Neural progenitor cell (in vitro differentiated cells): ENCODE data around the gene MYOM1. TPM values are rescaled to one million over a fixed set of nuclear protein-coding genes. Genes with fewer than 3 reads are reported as not detected.
A peak's percentile ranks its signal among the peaks of the same experiment; 100 is the strongest.

Experiments
- DNase-seq: peaks from one replicate; pipeline ENCODE4 v3.0.0-alpha.2; 2016; ENCODE audit warnings: low spot score
- H2AFZ ChIP-seq: fragments of 200-600 bp; sonication (generic); replicated peaks from 2 replicates; pipeline ENCODE4 v1.6.1; 2016; ENCODE audit warnings: antibody characterized with exemption
- H3F3A ChIP-seq: fragments of 200-600 bp; sonication (generic); 2 replicates; pipeline ENCODE4 v1.6.1; 2016; ENCODE audit warnings: antibody characterized with exemption, low read depth
- H3K27ac ChIP-seq: fragments of 200-600 bp; sonication (generic); 2 replicates; pipeline ENCODE4 v1.5.1; 2016; ENCODE audit warnings: mild to moderate bottlenecking
- H3K27me3 ChIP-seq: fragments of 200-600 bp; sonication (generic); 2 replicates; pipeline ENCODE4 v1.6.1; 2016; ENCODE audit warnings: mild to moderate bottlenecking, moderate library complexity
- H3K36me3 ChIP-seq: fragments of 200-600 bp; sonication (generic); 2 replicates; pipeline ENCODE4 v1.5.1; 2016
- H3K4me1 ChIP-seq: fragments of 200-600 bp; sonication (generic); 2 replicates; pipeline ENCODE4 v1.6.1; 2016; ENCODE audit warnings: mixed run types
- H3K4me2 ChIP-seq: fragments of 200-600 bp; sonication (generic); 2 replicates; pipeline ENCODE4 v1.6.1; 2016
- H3K4me3 ChIP-seq: fragments of 200-600 bp; sonication (generic); 2 replicates; pipeline ENCODE4 v1.5.1; 2016
- H3K79me2 ChIP-seq: fragments of 200-600 bp; sonication (generic); 2 replicates; pipeline ENCODE4 v1.6.1; 2016; ENCODE audit warnings: low read depth
- H3K9ac ChIP-seq: fragments of 200-600 bp; sonication (generic); 2 replicates; pipeline ENCODE4 v1.6.1; 2016
- H3K9me3 ChIP-seq: fragments of 200-600 bp; sonication (generic); 2 replicates; pipeline ENCODE4 v1.5.1; 2016; ENCODE audit warnings: low read depth
- H4K20me1 ChIP-seq: fragments of 200-600 bp; sonication (generic); 2 replicates; pipeline ENCODE4 v1.6.1; 2016; ENCODE audit warnings: low read depth
- H3K27ac Mint-ChIP-seq: 3 replicates; pipeline ENCODE4 v1.8.0; 2021; ENCODE audit warnings: mixed read lengths
- H3K27me3 Mint-ChIP-seq: 2 replicates; pipeline ENCODE4 v1.8.0; 2022; ENCODE audit warnings: low read depth, mild to moderate bottlenecking, inconsistent platforms, moderate library complexity, mixed read lengths; ENCODE audit not compliant: insufficient read depth
- H3K36me3 Mint-ChIP-seq: 3 replicates; pipeline ENCODE4 v1.8.0; 2021; ENCODE audit warnings: mixed read lengths
- H3K4me1 Mint-ChIP-seq: 3 replicates; pipeline ENCODE4 v1.8.0; 2021; ENCODE audit warnings: mixed read lengths
- H3K4me3 Mint-ChIP-seq: 3 replicates; pipeline ENCODE4 v1.8.0; 2021; ENCODE audit warnings: mild to moderate bottlenecking, moderate library complexity, mixed read lengths
- H3K9me3 Mint-ChIP-seq: 3 replicates; pipeline ENCODE4 v1.8.0; 2020; ENCODE audit warnings: mixed read lengths
- CTCF ChIP-seq: fragments of 200-600 bp; sonication (generic); IDR thresholded peaks from 2 replicates; pipeline ENCODE4 v1.5.1; 2017; ENCODE audit warnings: antibody characterized with exemption, mild to moderate bottlenecking
- EZH2 ChIP-seq: fragments of 200-600 bp; sonication (generic); IDR thresholded peaks from 2 replicates; pipeline ENCODE4 v1.6.1; 2017; ENCODE audit warnings: antibody characterized with exemption, mild to moderate bottlenecking, moderate library complexity
- EZH2phosphoT487 ChIP-seq: fragments of 200-600 bp; sonication (generic); IDR thresholded peaks from 2 replicates; pipeline ENCODE4 v1.6.1; 2017; ENCODE audit warnings: antibody characterized with exemption
- total RNA-seq: library from RNA; depleted of rRNA; stranded (reverse); fragments of >200 nt; gene quantifications from 2 replicates; pipeline ENCODE4 v1.2.3, GENCODE V29; 2015; ENCODE audit warnings: low replicate concordance

Gene MYOM1
- total RNA-seq, 1 donor from 2014 or later: 0.45 TPM

GRCh38 chr18:3054214-3054613 lies 165.6 kb downstream of the MYOM1 start:
- Mint-ChIP-seq H3K9me3 (peaks cover 21% of the 10 kb centered on the region), H3K27me3 (peaks cover 13% of the 10 kb centered on the region), H3K4me1 (peaks cover 31% of the 10 kb centered on the region), H3K27ac (no peak overlapping the region), H3K4me3 (peak overlapping the region; percentile 2), H3K36me3 (peaks cover 10% of the 10 kb centered on the region)
- no peaks in the 10 kb centered on the region for H4K20me1 ChIP-seq
- no peak overlapping the region for H3K4me3 ChIP-seq
- no peak overlapping the region for H3K9ac ChIP-seq
- DNase-seq: no peak
- no peak overlapping the region for H3K4me2 ChIP-seq
- H3K36me3 ChIP-seq: no peaks in the 10 kb centered on the region
- H3F3A ChIP-seq: peaks cover 4% of the 10 kb centered on the region
- no peaks in the 10 kb centered on the region for H3K79me2 ChIP-seq
- H2AFZ ChIP-seq: no peak overlapping the region
- H3K27me3 ChIP-seq: no peaks in the 10 kb centered on the region
- no peaks in the 10 kb centered on the region for H3K9me3 ChIP-seq
- H3K4me1 ChIP-seq: peaks cover 19% of the 10 kb centered on the region
- no peak overlapping the region for H3K27ac ChIP-seq
- TF ChIP-seq CTCF: no peak
- no peak for TF ChIP-seq EZH2phosphoT487
- no peak for TF ChIP-seq EZH2

- no peak for DNase-seq
- Histone ChIP-seq H3K4me3 (no peak overlapping the region), H3K9me3 (no peaks in the 10 kb centered on the region), H3K36me3 (no peaks in the 10 kb centered on the region), H4K20me1 (no peaks in the 10 kb centered on the region), H3K27ac (no peak overlapping the region), H3K79me2 (no peaks in the 10 kb centered on the region), H3K9ac (no peak overlapping the region), H3K4me2 (no peak overlapping the region), H3K27me3 (no peaks in the 10 kb centered on the region), H3K4me1 (peaks cover 28% of the 10 kb centered on the region), H2AFZ (no peak overlapping the region), H3F3A (peaks cover 8% of the 10 kb centered on the region)
- peaks cover 21% of the 10 kb centered on the region for H3K9me3 Mint-ChIP-seq
- H3K36me3 Mint-ChIP-seq: peaks cover 10% of the 10 kb centered on the region
- no peak for TF ChIP-seq EZH2
- TF ChIP-seq CTCF: no peak
- TF ChIP-seq EZH2phosphoT487: no peak
- H3K4me1 Mint-ChIP-seq: peaks cover 31% of the 10 kb centered on the region
- peaks cover 11% of the 10 kb centered on the region for H3K27me3 Mint-ChIP-seq
- no peak overlapping the region for H3K27ac Mint-ChIP-seq
- H3K4me3 Mint-ChIP-seq: no peak overlapping the region
These were observed 166.7 kb downstream of the MYOM1 start for GRCh38 chr18:3053081-3053480.

GRCh38 chr18:3052411-3052758 lies 167.4 kb downstream of the MYOM1 start:
- Histone ChIP-seq H3K4me2 (no peak overlapping the region), H3F3A (peaks cover 12% of the 10 kb centered on the region), H3K9me3 (no peaks in the 10 kb centered on the region), H4K20me1 (no peaks in the 10 kb centered on the region), H3K4me3 (no peak overlapping the region), H3K9ac (no peak overlapping the region), H3K79me2 (no peaks in the 10 kb centered on the region), H2AFZ (no peak overlapping the region), H3K36me3 (no peaks in the 10 kb centered on the region), H3K4me1 (peaks cover 29% of the 10 kb centered on the region), H3K27me3 (no peaks in the 10 kb centered on the region), H3K27ac (no peak overlapping the region)
- H3K36me3 Mint-ChIP-seq: peaks cover 10% of the 10 kb centered on the region
- peaks cover 13% of the 10 kb centered on the region for H3K27me3 Mint-ChIP-seq
- H3K4me3 Mint-ChIP-seq: no peak overlapping the region
- H3K27ac Mint-ChIP-seq: no peak overlapping the region
- H3K4me1 Mint-ChIP-seq: peaks cover 34% of the 10 kb centered on the region
- no peak for DNase-seq
- no peak for TF ChIP-seq CTCF
- no peak for TF ChIP-seq EZH2
- TF ChIP-seq EZH2phosphoT487: no peak
- peaks cover 21% of the 10 kb centered on the region for H3K9me3 Mint-ChIP-seq
